Measurements from ENCODE around the gene DNPH1. TPM values are rescaled to one million over a fixed set of nuclear protein-coding genes. Genes with fewer than 3 reads are reported as not detected.

Gene DNPH1
- total and polyA plus RNA-seq, 10 of the 15 experiments (the other 5 are each of a cell fraction or from before 2014, with no cell fraction given) = 7.0 to 136 (median 67.7) TPM

- peak overlapping the region; percentile 69; the same call in 1 of the 2 replicates for H2AFZ ChIP-seq (ENCODE audit: control insufficient read depth, low read depth, low read length)
- RAD21 ChIA-PET (ENCODE audit: unreplicated experiment) = interaction anchor here (1.0 to 2.1 kb wide), 8 partner anchors 73 to 241 kb away, joined by 3 to 9 read pairs (median 4); partner anchors contain the start of gene ZNF318
- CTCF ChIA-PET = interaction anchor here (0.7 to 3.2 kb wide), 12 partner anchors 40 to 238 kb away, joined by 3 to 15 read pairs (median 3); partner anchors contain the start of gene CRIP3
- TF ChIP-seq SRF (IDR thresholded peaks at IDR 0.05; ENCODE audit: low read depth in 2 of 2, low read length in 2 of 2) = no peak
- TF ChIP-seq MYC (IDR thresholded peaks at IDR 0.05; ENCODE audit: insufficient read depth, insufficient read length, insufficient replicate concordance, low read length, severe bottlenecking) = no peak
- TF ChIP-seq CEBPZ (IDR thresholded peaks at IDR 0.05; ENCODE audit: low read depth, low read length) = no peak
- no peak for TF ChIP-seq SMARCA5 (IDR thresholded peaks at IDR 0.05)
- no peak for TF ChIP-seq E2F4 (IDR thresholded peaks at IDR 0.05; ENCODE audit: low read depth, low read length)
- no peak for TF ChIP-seq ZBTB33 (IDR thresholded peaks at IDR 0.05)
- TF ChIP-seq BCLAF1 (IDR thresholded peaks at IDR 0.05) = no peak
- TF ChIP-seq CHD2 (IDR thresholded peaks at IDR 0.05; ENCODE audit: borderline replicate concordance, low read depth, low read length) = no peak
- TF ChIP-seq PML (IDR thresholded peaks at IDR 0.05; ENCODE audit: low read length) = no peak
- TF ChIP-seq TCF7 (IDR thresholded peaks at IDR 0.05; ENCODE audit: borderline replicate concordance) = no peak
- no peak for TF ChIP-seq CBFB (IDR thresholded peaks at IDR 0.05; ENCODE audit: low read depth)
- TF ChIP-seq ATF7 (IDR thresholded peaks at IDR 0.05; ENCODE audit: low read depth) = no peak
- TF ChIP-seq, protein P1, sequence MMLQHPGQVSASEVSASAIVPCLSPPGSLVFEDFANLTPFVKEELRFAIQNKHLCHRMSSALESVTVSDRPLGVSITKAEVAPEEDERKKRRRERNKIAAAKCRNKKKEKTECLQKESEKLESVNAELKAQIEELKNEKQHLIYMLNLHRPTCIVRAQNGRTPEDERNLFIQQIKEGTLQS (IDR thresholded peaks at IDR 0.05; ENCODE audit: borderline replicate concordance, extremely low read depth, low read depth, low read length) = no peak
- TF ChIP-seq MTA3 (IDR thresholded peaks at IDR 0.05; ENCODE audit: borderline replicate concordance, low read length) = no peak
Observed at GRCh38 chr6:43268782-43269272, 39.5 kb upstream of the DNPH1 start.

More at GRCh38 chr6:43268782-43269272, 39.5 kb upstream of the DNPH1 start:
- H4K20me1 ChIP-seq (ENCODE audit: control insufficient read depth, insufficient read depth) = no peaks in the 10 kb centered on the region
- no peaks in the 10 kb centered on the region for H3K79me2 ChIP-seq (ENCODE audit: control insufficient read depth, insufficient read depth, low read length)
- no peaks in the 10 kb centered on the region for H3K9me3 ChIP-seq (replicated peaks; ENCODE audit: control insufficient read depth, insufficient read depth, low read length)
- H3K27me3 ChIP-seq (replicated peaks in 1 of 2; ENCODE audit: control insufficient read depth in 2 of 2, insufficient read depth in 2 of 2, low read length in 1 of 2) = no peaks in the 10 kb centered on the region
- no peak overlapping the region for H3K27ac ChIP-seq (ENCODE audit: control insufficient read depth, insufficient read depth)
- 82% methylated on average over 10 of the region's 10 CpGs for WGBS (ENCODE audit: insufficient coverage, insufficient replicate concordance, low lambda C conversion rate, missing lambda C conversion rate)
- BruUV-seq (replicated peaks) = no TSS peak
- SMC1A ChIA-PET (ENCODE audit: uncharacterized antibody, unreplicated experiment) = interaction anchor here (0.7 to 2.5 kb wide), 15 partner anchors 8 to 305 kb away, joined by 3 to 10 read pairs (median 4); partner anchors contain the start of gene CRIP3
- no peak for ATAC-seq
- peaks cover 19% of the 10 kb centered on the region for H3K4me1 ChIP-seq (ENCODE audit: control insufficient read depth, insufficient read depth, low read length)
- peak overlapping the region; percentile 85; the same call in 1 of the 2 replicates for H3K4me2 ChIP-seq (ENCODE audit: control insufficient read depth, insufficient read depth)
- no peak for DNase-seq (ENCODE audit: low read depth, low spot score)
- H3K4me3 ChIP-seq = no peak overlapping the region
- H3K36me3 ChIP-seq (ENCODE audit: control insufficient read depth in 2 of 2, insufficient read depth in 2 of 2, low read length in 1 of 2) = no peaks in the 10 kb centered on the region
- FAIRE-seq = no peak
- POLR2A ChIA-PET = interaction anchor here (0.5 to 1.6 kb wide), 4 partner anchors 54 to 101 kb away, joined by 3 to 6 read pairs (median 4); partner anchors contain the start of gene ZNF318
- intact Hi-C loops (cut with micrococcal nuclease; ENCODE audit: unreplicated experiment) = no loop called here
- no peak overlapping the region for H3K9ac ChIP-seq (ENCODE audit: control insufficient read depth, insufficient read depth, low read length)
- in situ Hi-C loops (cut with MboI) = no loop called here
